ENCODE measurements around the gene EPHA1. TPM values are rescaled to one million over a fixed set of nuclear protein-coding genes. Genes with fewer than 3 reads are reported as not detected.
"Not testable (repeated sequence)": the region's sequence is repeated elsewhere in the genome, so short reads cannot be mapped to it uniquely, and the experiment has no call there.

EPHA1 gene
- total RNA-seq, 2 donors from 2014 or later = 0.24 TPM; not detected in 1

- intact Hi-C loops (cut with DNase I) = no loop called here
- peak; percentile 88 for DNase-seq (ENCODE audit: low spot score)
Observed at GRCh38 chr7:143434660-143435059, 26.0 kb upstream of the EPHA1 start.

GRCh38 chr7:143433759-143434158, 25.1 kb upstream of the EPHA1 start:
- no peak for DNase-seq (ENCODE audit: low spot score)
- intact Hi-C loops (cut with DNase I) = no loop called here

- intact Hi-C loops (cut with DNase I) = no loop called here
- no peak for DNase-seq (ENCODE audit: low spot score)
Observed at GRCh38 chr7:143431109-143431508, 22.5 kb upstream of the EPHA1 start.

GRCh38 chr7:143429770-143430698, 21.4 kb upstream of the EPHA1 start:
- intact Hi-C loops (cut with DNase I) = no loop called here
- no peak for DNase-seq (ENCODE audit: low spot score)

- DNase-seq (ENCODE audit: low spot score) = no peak
- intact Hi-C loops (cut with DNase I) = no loop called here
Observed at GRCh38 chr7:143426479-143427142, 18.0 kb upstream of the EPHA1 start.

GRCh38 chr7:143424476-143424875, 15.8 kb upstream of the EPHA1 start:
- DNase-seq (ENCODE audit: low spot score); intact Hi-C loops (cut with DNase I): not testable (repeated sequence)

GRCh38 chr7:143422033-143422432, 13.4 kb upstream of the EPHA1 start:
- no peak for DNase-seq (ENCODE audit: low spot score)

GRCh38 chr7:143420624-143421023, 12.0 kb upstream of the EPHA1 start:
- intact Hi-C loops (cut with DNase I); DNase-seq (ENCODE audit: low spot score): not testable (repeated sequence)

More at GRCh38 chr7:143422033-143422432, 13.4 kb upstream of the EPHA1 start:
- intact Hi-C loops (cut with DNase I) = no loop called here

GRCh38 chr7:143419880-143420279, 11.2 kb upstream of the EPHA1 start:
- DNase-seq (ENCODE audit: low spot score) = no peak
- intact Hi-C loops (cut with DNase I) = loop anchor here (5.0 to 10.0 kb wide), 2 partner anchors 95 to 178 kb away; no protein-coding TSS in a partner anchor

GRCh38 chr7:143418681-143419458, 10.2 kb upstream of the EPHA1 start:
- no peak for DNase-seq (ENCODE audit: low spot score)
- intact Hi-C loops (cut with DNase I) = loop anchor here (5.0 to 10.0 kb wide), 2 partner anchors 94 to 177 kb away; no protein-coding TSS in a partner anchor

GRCh38 chr7:143417734-143418383, 9.2 kb upstream of the EPHA1 start:
- DNase-seq (ENCODE audit: low spot score) = no peak
- intact Hi-C loops (cut with DNase I) = loop anchor here (5.0 to 10.0 kb wide), 2 partner anchors 93 to 176 kb away; no protein-coding TSS in a partner anchor

- no peak for DNase-seq (ENCODE audit: low spot score)
- intact Hi-C loops (cut with DNase I) = loop anchor here (5.0 to 10.0 kb wide), 2 partner anchors 92 to 174 kb away; no protein-coding TSS in a partner anchor
Observed at GRCh38 chr7:143416565-143417149, 8.0 kb upstream of the EPHA1 start.

- no peak for DNase-seq (ENCODE audit: low spot score)
- intact Hi-C loops (cut with DNase I) = loop anchor here (5.0 to 10.0 kb wide), 2 partner anchors 91 to 174 kb away; no protein-coding TSS in a partner anchor
Observed at GRCh38 chr7:143415742-143416397, 7.2 kb upstream of the EPHA1 start.

- not testable (repeated sequence) for DNase-seq (ENCODE audit: low spot score)
- intact Hi-C loops (cut with DNase I) = loop anchor here (5.0 to 10.0 kb wide), 2 partner anchors 90 to 173 kb away; no protein-coding TSS in a partner anchor
Observed at GRCh38 chr7:143415209-143415608, 6.6 kb upstream of the EPHA1 start.

- DNase-seq (ENCODE audit: low spot score) = no peak
- intact Hi-C loops (cut with DNase I) = loop anchor here (5.0 to 10.0 kb wide), 3 partner anchors 36 to 1041 kb away; no protein-coding TSS in a partner anchor
Observed at GRCh38 chr7:143413123-143413522, 4.5 kb upstream of the EPHA1 start.

- no peak for DNase-seq (ENCODE audit: low spot score)
- intact Hi-C loops (cut with DNase I) = loop anchor here (5.0 to 10.0 kb wide), 3 partner anchors 35 to 1040 kb away; no protein-coding TSS in a partner anchor
Observed at GRCh38 chr7:143411976-143412708, 3.5 kb upstream of the EPHA1 start.

- peak; percentile 82 for DNase-seq (ENCODE audit: low spot score)
- intact Hi-C loops (cut with DNase I) = loop anchor here (5.0 to 10.0 kb wide), 3 partner anchors 33 to 1038 kb away; no protein-coding TSS in a partner anchor
Observed at GRCh38 chr7:143410521-143411004, 1.9 kb upstream of the EPHA1 start.

Data from posterior vena cava (tissue), 2 donors.